Measurements from ENCODE around the gene CHCHD3.

The CHCHD3 gene

GRCh38 chr7:132771301-132771730 is 310.6 kb downstream of the CHCHD3 start:
- no peak overlapping the region for H3K27ac ChIP-seq
- no peak for TF ChIP-seq CTCF (conservative IDR thresholded peaks at IDR 0.05)

GRCh38 chr7:132770055-132770454 is 311.8 kb downstream of the CHCHD3 start:
- no peak for TF ChIP-seq CTCF (conservative IDR thresholded peaks at IDR 0.05)
- H3K27ac ChIP-seq, result no peak overlapping the region

- no peak for TF ChIP-seq CTCF (conservative IDR thresholded peaks at IDR 0.05)
- H3K27ac ChIP-seq, result no peak overlapping the region
These were observed 312.6 kb downstream of the CHCHD3 start for GRCh38 chr7:132769280-132769679.

- no peak overlapping the region for H3K27ac ChIP-seq
- no peak for TF ChIP-seq CTCF (conservative IDR thresholded peaks at IDR 0.05)
These were observed 313.8 kb downstream of the CHCHD3 start for GRCh38 chr7:132768099-132768498.

- no peak for TF ChIP-seq CTCF (conservative IDR thresholded peaks at IDR 0.05)
- H3K27ac ChIP-seq, result no peak overlapping the region
These were observed 314.5 kb downstream of the CHCHD3 start for GRCh38 chr7:132767378-132767777.

GRCh38 chr7:132766660-132767059 is 315.2 kb downstream of the CHCHD3 start:
- TF ChIP-seq CTCF (conservative IDR thresholded peaks at IDR 0.05), result no peak
- H3K27ac ChIP-seq, result no peak overlapping the region

GRCh38 chr7:132765861-132766260 is 316.0 kb downstream of the CHCHD3 start:
- TF ChIP-seq CTCF (conservative IDR thresholded peaks at IDR 0.05), result no peak
- H3K27ac ChIP-seq, result no peak overlapping the region

- TF ChIP-seq CTCF (conservative IDR thresholded peaks at IDR 0.05), result no peak
- no peak overlapping the region for H3K27ac ChIP-seq
These were observed 317.1 kb downstream of the CHCHD3 start for GRCh38 chr7:132764762-132765161.
